Right lobe of liver (tissue), 4 donors: ENCODE results near the gene STAM.

Source experiments
- POLR2A ChIP-seq: fragments of 450-650 bp; IDR thresholded peaks from one replicate; pipeline ENCODE4 v1.6.1; 2017; ENCODE audit warnings: antibody characterized with exemption, mild to moderate bottlenecking
- TF ChIP-seq, protein P1 (sequence below), 4 donors: fragments of 200-600 bp in 3 of 4; fragments of 450-650 bp in 1 of 4; IDR thresholded peaks; one replicate each; pipeline versions ENCODE4 v1.5.1 to v1.8.0; 2016 to 2022; ENCODE audit warnings: antibody characterized with exemption in 4 of 4, mild to moderate bottlenecking in 2 of 4
- donor health status: DM: no; HTN: no; CAD: no.
- donor health status: DM: no; HTN: no; CAD: no.
- donor health status: DM: no; HTN: yes; CAD: no.

DNA sequence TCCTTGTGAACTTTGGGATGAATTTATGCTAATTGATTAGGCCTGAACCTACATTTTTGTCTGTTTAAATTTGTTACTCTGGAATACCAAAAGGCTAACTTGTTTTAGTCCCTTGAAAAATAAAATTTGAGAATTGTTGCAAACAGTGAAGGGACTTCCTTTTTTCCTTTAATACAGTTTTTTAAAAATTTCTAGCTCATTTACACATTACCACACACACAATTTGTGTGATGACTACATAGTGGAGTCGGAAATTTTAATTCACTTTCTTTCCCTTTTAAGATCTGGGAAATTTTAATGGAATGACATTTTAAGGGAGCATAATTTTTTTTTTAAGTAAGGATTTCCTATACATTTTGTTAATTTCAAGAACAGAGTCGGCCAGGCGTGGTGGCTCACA lies 99.5 kb downstream of the STAM start:
- TF ChIP-seq, protein P1, sequence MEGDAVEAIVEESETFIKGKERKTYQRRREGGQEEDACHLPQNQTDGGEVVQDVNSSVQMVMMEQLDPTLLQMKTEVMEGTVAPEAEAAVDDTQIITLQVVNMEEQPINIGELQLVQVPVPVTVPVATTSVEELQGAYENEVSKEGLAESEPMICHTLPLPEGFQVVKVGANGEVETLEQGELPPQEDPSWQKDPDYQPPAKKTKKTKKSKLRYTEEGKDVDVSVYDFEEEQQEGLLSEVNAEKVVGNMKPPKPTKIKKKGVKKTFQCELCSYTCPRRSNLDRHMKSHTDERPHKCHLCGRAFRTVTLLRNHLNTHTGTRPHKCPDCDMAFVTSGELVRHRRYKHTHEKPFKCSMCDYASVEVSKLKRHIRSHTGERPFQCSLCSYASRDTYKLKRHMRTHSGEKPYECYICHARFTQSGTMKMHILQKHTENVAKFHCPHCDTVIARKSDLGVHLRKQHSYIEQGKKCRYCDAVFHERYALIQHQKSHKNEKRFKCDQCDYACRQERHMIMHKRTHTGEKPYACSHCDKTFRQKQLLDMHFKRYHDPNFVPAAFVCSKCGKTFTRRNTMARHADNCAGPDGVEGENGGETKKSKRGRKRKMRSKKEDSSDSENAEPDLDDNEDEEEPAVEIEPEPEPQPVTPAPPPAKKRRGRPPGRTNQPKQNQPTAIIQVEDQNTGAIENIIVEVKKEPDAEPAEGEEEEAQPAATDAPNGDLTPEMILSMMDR (IDR thresholded peaks at IDR 0.05), result no peak
- no peak for TF ChIP-seq POLR2A
